Endothelial cell of umbilical vein (primary cell): ENCODE results near the gene NGEF. TPM values are rescaled to one million over a fixed set of nuclear protein-coding genes. Genes with fewer than 3 reads are reported as not detected.
A peak's percentile ranks its signal among the peaks of the same experiment; 100 is the strongest.

Experiments
- BruUV-seq: library from RNA; stranded (reverse); fragments of 400-500 nt; replicated peaks from 2 replicates; lab custom pipeline; 2021; lab: Mats Ljungman, UMichigan
- CTCF ChIA-PET: fragments of 300-600, 350-600 bp; sonication (Branson Sonifier 250); formaldehyde crosslinking; loops from one replicate; lab custom pipeline; 2021; ENCODE audit warnings: antibody characterized with exemption, inconsistent platforms; lab: Charles Lee
- POLR2A ChIA-PET: fragments of 300-600, 350-600 bp; sonication (Branson Sonifier 250); formaldehyde crosslinking; loops from one replicate; lab custom pipeline; 2021; ENCODE audit warnings: antibody characterized with exemption, inconsistent platforms; lab: Charles Lee
- DNase-seq: peaks from one replicate; pipeline ENCODE4 v3.0.0-alpha.2; 2011; ENCODE audit warnings: low read depth, low spot score
- FAIRE-seq: peaks from 2 replicates; lab custom pipeline; 2011; peaks lifted over from hg19 to GRCh38; lab: Jason Lieb, UNC
- H2AFZ ChIP-seq: 2 replicates; pipeline ENCODE4 v1.6.0; 2012; ENCODE audit warnings: low read depth, low read length, control low read depth, inconsistent platforms
- H3K27ac ChIP-seq: 2 replicates; pipeline ENCODE4 v1.5.1; 2011; ENCODE audit warnings: low read depth, mild to moderate bottlenecking, control low read depth, low read length, moderate library complexity; ENCODE audit not compliant: insufficient read depth
- H3K27me3 ChIP-seq, 2 experiments: 2 replicates each; pipeline versions ENCODE4 v1.6.0 to v1.6.1; 2011; ENCODE audit warnings: low read length in 2 of 2, mixed read lengths in 1 of 2; ENCODE audit not compliant: control insufficient read depth in 2 of 2, insufficient read depth in 2 of 2
- H3K36me3 ChIP-seq, 2 experiments: 2 replicates in 1 of 2; 3 replicates in 1 of 2; pipeline ENCODE4 v1.5.1; 2011; ENCODE audit warnings: low read length in 2 of 2, mild to moderate bottlenecking in 1 of 2, moderate library complexity in 1 of 2; ENCODE audit not compliant: control insufficient read depth in 2 of 2, insufficient read depth in 2 of 2; ENCODE audit errors: extremely low read depth in 1 of 2
- H3K4me1 ChIP-seq: 3 replicates; pipeline ENCODE4 v1.5.1; 2011; ENCODE audit warnings: mild to moderate bottlenecking, low read length; ENCODE audit not compliant: control insufficient read depth, insufficient read depth; ENCODE audit errors: extremely low read depth
- H3K4me2 ChIP-seq: 2 replicates; pipeline ENCODE4 v1.6.1; 2011; ENCODE audit warnings: low read length, control low read depth, mixed read lengths; ENCODE audit not compliant: insufficient read depth
- H3K4me3 ChIP-seq, 3 experiments: fragments of 200-600 bp in 1 of 3; sonication (generic), shearing (Covaris generic) in 1 of 3; replicated peaks in 1 of 3; 2 replicates each; pipeline ENCODE4 v1.5.1; 2011 to 2016; ENCODE audit warnings: control low read depth in 3 of 3, low read length in 3 of 3, mild to moderate bottlenecking in 2 of 3, inconsistent platforms in 1 of 3, low read depth in 1 of 3, moderate library complexity in 1 of 3; ENCODE audit not compliant: insufficient read depth in 1 of 3
- H3K79me2 ChIP-seq: 2 replicates; pipeline ENCODE4 v1.6.0; 2012; ENCODE audit warnings: low read length, inconsistent platforms; ENCODE audit not compliant: control insufficient read depth, insufficient read depth
- H3K9ac ChIP-seq: replicated peaks from 2 replicates; pipeline ENCODE3; 2011; ENCODE audit warnings: low read length, control low read depth; ENCODE audit not compliant: insufficient read depth; ENCODE audit errors: extremely low read depth
- H3K9me1 ChIP-seq: replicated peaks from 3 replicates; pipeline ENCODE4 v1.6.0; 2011; ENCODE audit warnings: mild to moderate bottlenecking, low read length; ENCODE audit not compliant: control insufficient read depth, insufficient read depth; ENCODE audit errors: extremely low read depth
- H3K9me3 ChIP-seq: replicated peaks from 2 replicates; pipeline ENCODE4 v1.5.1; 2012; ENCODE audit warnings: low read length, inconsistent platforms; ENCODE audit not compliant: control insufficient read depth, insufficient read depth
- H4K20me1 ChIP-seq: replicated peaks from 2 replicates; pipeline ENCODE3; 2011; ENCODE audit warnings: mild to moderate bottlenecking, low read length; ENCODE audit not compliant: control insufficient read depth, insufficient read depth; ENCODE audit errors: extremely low read depth
- EZH2 ChIP-seq: IDR thresholded peaks from 2 replicates; pipeline ENCODE4 v1.6.1; 2012; ENCODE audit warnings: borderline replicate concordance, low read depth, mild to moderate bottlenecking, moderate library complexity, low read length, inconsistent platforms; ENCODE audit not compliant: severe bottlenecking
- FOS ChIP-seq: IDR thresholded peaks from 2 replicates; pipeline ENCODE4 v1.6.1; 2011; ENCODE audit warnings: mild to moderate bottlenecking, low read length, moderate library complexity, borderline replicate concordance; ENCODE audit not compliant: insufficient read depth
- GATA2 ChIP-seq: IDR thresholded peaks from 2 replicates; pipeline ENCODE4 v1.7.0; 2011; ENCODE audit warnings: low read depth, mild to moderate bottlenecking, moderate library complexity, mixed read lengths, low read length; ENCODE audit not compliant: insufficient read length, insufficient read depth
- JUN ChIP-seq: IDR thresholded peaks from 2 replicates; pipeline ENCODE4 v1.6.1; 2011; ENCODE audit warnings: borderline replicate concordance, low read depth; ENCODE audit not compliant: insufficient read length, insufficient read depth
- MYC ChIP-seq: IDR thresholded peaks from one replicate; pipeline ENCODE4 v1.6.1; 2011; ENCODE audit warnings: mild to moderate bottlenecking, low read depth, low read length
- POLR2A ChIP-seq: IDR thresholded peaks from 2 replicates; pipeline ENCODE4 v1.6.1; 2012; ENCODE audit warnings: low read depth, mild to moderate bottlenecking, control low read depth, low read length
- POLR2AphosphoS5 ChIP-seq: IDR thresholded peaks from 2 replicates; pipeline ENCODE4 v1.6.1; 2012; ENCODE audit warnings: low read depth, mild to moderate bottlenecking, control low read depth, low read length, moderate library complexity; ENCODE audit not compliant: insufficient read depth
- dilution Hi-C: fragments of 300-500 bp; cut with MboI; formaldehyde crosslinking; loops from one replicate; pipeline ENCODE4 v1.15.0; 2019; ENCODE audit warnings: low sequenced_read_pairs; ENCODE audit not compliant: extremely low pct_ligation_motif_present
- intact Hi-C: fragments of 100-400 bp; cut with micrococcal nuclease; formaldehyde crosslinking; loops from one replicate; pipeline ENCODE4 v1.10.0; 2022
- polyA plus RNA-seq, 4 experiments: library from polyadenylated mRNA; depleted of rRNA in 3 of 4; stranded (reverse) in 3 of 4; unstranded in 1 of 4; fragments of >200 nt; gene quantifications; 2 replicates each; pipeline versions ENCODE4 v1.2.1 to v1.2.3, GENCODE V29; 2011 to 2012; ENCODE audit warnings: missing spikeins in 1 of 4
- total RNA-seq: library from RNA; stranded (reverse); gene quantifications from 2 replicates; pipeline ENCODE4 v1.2.3, GENCODE V29; 2021
- TF ChIP-seq, protein P1 (sequence below): IDR thresholded peaks from 2 replicates; pipeline ENCODE4 v1.6.1; 2011; ENCODE audit not compliant: insufficient read depth, insufficient read length
- TF ChIP-seq, protein P2 (sequence below), 2 donors: IDR thresholded peaks; 1 replicate in 1 of 2; 2 replicates in 1 of 2; pipeline ENCODE4 v1.5.1; 2011; ENCODE audit warnings: low read length in 2 of 2, mild to moderate bottlenecking in 2 of 2, moderate library complexity in 2 of 2, control low read depth in 1 of 2, inconsistent platforms in 1 of 2, low read depth in 1 of 2; ENCODE audit not compliant: insufficient read depth in 1 of 2; ENCODE audit errors: extremely low read depth in 1 of 2

Gene NGEF
- total and polyA plus RNA-seq, 2 donors (not counting 3 experiments of a cell fraction or from before 2014, with no cell fraction given): 0.22 to 0.41 TPM

- ChIA-PET POLR2A (no interaction called here), CTCF (interaction anchor here (1.1 to 1.3 kb wide), 2 partner anchors 10 to 42 kb away, joined by 3 read pairs; no protein-coding TSS in a partner anchor)
- Histone ChIP-seq H3K4me1 (no peaks in the 10 kb centered on the region), H3K9ac (no peak overlapping the region), H3K9me3 (no peaks in the 10 kb centered on the region), H4K20me1 (no peaks in the 10 kb centered on the region), H3K36me3 (no peaks in the 10 kb centered on the region), H3K27ac (no peak overlapping the region), H3K4me2 (no peak overlapping the region), H3K27me3 (no peaks in the 10 kb centered on the region), H3K79me2 (no peaks in the 10 kb centered on the region), H3K9me1 (no peaks in the 10 kb centered on the region), H2AFZ (no peak overlapping the region), H3K4me3 (no peak overlapping the region)
- DNase-seq: no peak
- TF ChIP-seq POLR2A (no peak), EZH2 (no peak), FOS (no peak), JUN (no peak), MYC (no peak)
- TF ChIP-seq, protein P1, sequence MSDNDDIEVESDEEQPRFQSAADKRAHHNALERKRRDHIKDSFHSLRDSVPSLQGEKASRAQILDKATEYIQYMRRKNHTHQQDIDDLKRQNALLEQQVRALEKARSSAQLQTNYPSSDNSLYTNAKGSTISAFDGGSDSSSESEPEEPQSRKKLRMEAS: no peak
- intact Hi-C loops (no loop called here), dilution Hi-C loops (no loop called here)
- no TSS peak for BruUV-seq
- FAIRE-seq: no peak
Measured at GRCh38 chr2:233031556-233032500, 18.8 kb upstream of the NGEF start.

DNA sequence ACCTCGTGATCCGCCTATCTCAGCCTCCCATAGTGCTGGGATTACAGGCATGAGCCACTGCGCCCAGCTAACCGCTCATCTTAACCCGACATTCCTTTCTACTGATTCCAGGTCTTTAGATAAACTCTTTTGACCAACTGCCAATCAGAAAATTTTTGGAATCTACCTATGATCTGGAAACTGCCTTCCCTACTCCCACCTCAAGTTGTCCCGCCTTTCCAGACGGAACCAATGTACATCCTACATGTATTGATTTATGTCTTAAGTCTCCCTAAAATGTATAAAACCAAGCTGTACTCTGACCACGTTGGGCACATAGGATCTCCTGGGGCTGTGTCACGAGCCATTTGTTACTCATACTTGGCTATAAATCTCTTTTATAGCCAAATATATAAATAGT lies 16.3 kb upstream of the NGEF start:
- Histone ChIP-seq H3K9ac (no peak overlapping the region), H3K4me2 (no peak overlapping the region), H3K9me3 (no peaks in the 10 kb centered on the region), H3K27me3 (no peaks in the 10 kb centered on the region), H3K79me2 (no peaks in the 10 kb centered on the region), H3K4me3 (no peak overlapping the region), H3K36me3 (no peaks in the 10 kb centered on the region), H3K4me1 (no peaks in the 10 kb centered on the region), H3K9me1 (no peaks in the 10 kb centered on the region), H2AFZ (no peak overlapping the region), H3K27ac (no peak overlapping the region), H4K20me1 (no peaks in the 10 kb centered on the region)
- DNase-seq (no peak), FAIRE-seq (peak; percentile 4)
- POLR2A ChIA-PET: no interaction called here
- dilution Hi-C loops (no loop called here), intact Hi-C loops (loop anchor here (1.0 to 10.0 kb wide), 3 partner anchors 176 to 425 kb away; partner anchors contain the start of gene ATG16L1)
- no TSS peak for BruUV-seq
- CTCF ChIA-PET: interaction anchor here (0.6 to 2.2 kb wide), 59 partner anchors 8 to 418 kb away, joined by 3 to 55 read pairs (median 4); partner anchors contain the start of genes ATG16L1, INPP5D and NGEF
- TF ChIP-seq EZH2 (no peak), JUN (no peak), POLR2AphosphoS5 (no peak), FOS (no peak), POLR2A (no peak), MYC (no peak), GATA2 (no peak)
- TF ChIP-seq, protein P1: no peak
- TF ChIP-seq, protein P2, sequence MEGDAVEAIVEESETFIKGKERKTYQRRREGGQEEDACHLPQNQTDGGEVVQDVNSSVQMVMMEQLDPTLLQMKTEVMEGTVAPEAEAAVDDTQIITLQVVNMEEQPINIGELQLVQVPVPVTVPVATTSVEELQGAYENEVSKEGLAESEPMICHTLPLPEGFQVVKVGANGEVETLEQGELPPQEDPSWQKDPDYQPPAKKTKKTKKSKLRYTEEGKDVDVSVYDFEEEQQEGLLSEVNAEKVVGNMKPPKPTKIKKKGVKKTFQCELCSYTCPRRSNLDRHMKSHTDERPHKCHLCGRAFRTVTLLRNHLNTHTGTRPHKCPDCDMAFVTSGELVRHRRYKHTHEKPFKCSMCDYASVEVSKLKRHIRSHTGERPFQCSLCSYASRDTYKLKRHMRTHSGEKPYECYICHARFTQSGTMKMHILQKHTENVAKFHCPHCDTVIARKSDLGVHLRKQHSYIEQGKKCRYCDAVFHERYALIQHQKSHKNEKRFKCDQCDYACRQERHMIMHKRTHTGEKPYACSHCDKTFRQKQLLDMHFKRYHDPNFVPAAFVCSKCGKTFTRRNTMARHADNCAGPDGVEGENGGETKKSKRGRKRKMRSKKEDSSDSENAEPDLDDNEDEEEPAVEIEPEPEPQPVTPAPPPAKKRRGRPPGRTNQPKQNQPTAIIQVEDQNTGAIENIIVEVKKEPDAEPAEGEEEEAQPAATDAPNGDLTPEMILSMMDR (IDR thresholded peaks at IDR 0.05; ENCODE audit: extremely low read depth in 1 of 2, insufficient read depth in 1 of 2, low read depth in 1 of 2, low read length in 2 of 2): no peak
